IPS-18a (cell line): ENCODE results near the gene RSRC2.
"Not testable (repeated sequence)": the region's sequence is repeated elsewhere in the genome, so short reads cannot be mapped to it uniquely, and the experiment has no call there.

Experiments
- H3K27ac ChIP-seq: one replicate; pipeline ENCODE4 v1.5.1; 2013; ENCODE audit warnings: low read length
- H3K27me3 ChIP-seq: one replicate; pipeline ENCODE4 v1.6.1; 2013; ENCODE audit warnings: mild to moderate bottlenecking, low read length; ENCODE audit not compliant: control insufficient read depth, insufficient read depth
- H3K36me3 ChIP-seq: one replicate; pipeline ENCODE4 v1.6.1; 2013; ENCODE audit warnings: low read depth, low read length; ENCODE audit not compliant: control insufficient read depth
- H3K4me1 ChIP-seq: one replicate; pipeline ENCODE4 v1.6.1; 2013; ENCODE audit warnings: low read depth, low read length; ENCODE audit not compliant: control insufficient read depth
- H3K4me3 ChIP-seq: one replicate; pipeline ENCODE4 v1.5.1; 2013; ENCODE audit warnings: low read length
- H3K9ac ChIP-seq: one replicate; pipeline ENCODE4 v1.6.1; 2013; ENCODE audit warnings: mild to moderate bottlenecking, low read length, moderate library complexity
- H3K9me3 ChIP-seq: one replicate; pipeline ENCODE4 v1.6.1; 2013; ENCODE audit warnings: low read depth, low read length; ENCODE audit not compliant: control insufficient read depth

RSRC2 gene

GRCh38 chr12:122500685-122501488, 25.8 kb downstream of the RSRC2 start, which contains the start of gene ZCCHC8:
TSS of gene ZCCHC8 (minus strand) at chr12:122500932. CDS start at chr12:122500840, 92 bp downstream.
- Histone ChIP-seq H3K4me3 (peak within 1 kb of the TSS; percentile 74), H3K9me3 (no peaks in the 10 kb centered on the region), H3K9ac (peak within 1 kb of the TSS; percentile 88), H3K27me3 (no peaks in the 10 kb centered on the region), H3K4me1 (peaks cover 7% of the 10 kb centered on the region), H3K36me3 (peaks cover 29% of the 10 kb centered on the region), H3K27ac (peak within 1 kb of the TSS; percentile 86)

GRCh38 chr12:122499991-122500684, 26.6 kb downstream of the RSRC2 start:
- H3K4me3 ChIP-seq = peak overlapping the region; percentile 74
- H3K27ac ChIP-seq = peak overlapping the region; percentile 69
- peak overlapping the region; percentile 88 for H3K9ac ChIP-seq
- no peaks in the 10 kb centered on the region for H3K9me3 ChIP-seq
- no peaks in the 10 kb centered on the region for H3K27me3 ChIP-seq
- H3K4me1 ChIP-seq = peaks cover 7% of the 10 kb centered on the region
- peaks cover 23% of the 10 kb centered on the region for H3K36me3 ChIP-seq

GRCh38 chr12:122495258-122495657, 31.5 kb downstream of the RSRC2 start:
- Histone ChIP-seq H3K27ac (no peak overlapping the region), H3K9me3 (no peaks in the 10 kb centered on the region), H3K9ac (no peak overlapping the region), H3K27me3 (no peaks in the 10 kb centered on the region), H3K4me3 (no peak overlapping the region), H3K36me3 (peaks cover 25% of the 10 kb centered on the region), H3K4me1 (no peaks in the 10 kb centered on the region)

GRCh38 chr12:122493222-122493621, 33.5 kb downstream of the RSRC2 start:
- peaks cover 43% of the 10 kb centered on the region for H3K36me3 ChIP-seq

GRCh38 chr12:122491991-122492390, 34.7 kb downstream of the RSRC2 start:
- H3K4me1 ChIP-seq = no peaks in the 10 kb centered on the region
- peaks cover 54% of the 10 kb centered on the region for H3K36me3 ChIP-seq
- H3K4me3 ChIP-seq = no peak overlapping the region
- H3K9me3 ChIP-seq = no peaks in the 10 kb centered on the region
- H3K27me3 ChIP-seq = no peaks in the 10 kb centered on the region
- no peak overlapping the region for H3K27ac ChIP-seq
- no peak overlapping the region for H3K9ac ChIP-seq

More at GRCh38 chr12:122493222-122493621, 33.5 kb downstream of the RSRC2 start:
- H3K9ac ChIP-seq, H3K27me3 ChIP-seq, H3K27ac ChIP-seq, H3K4me3 ChIP-seq, H3K4me1 ChIP-seq, H3K9me3 ChIP-seq: not testable (repeated sequence)

GRCh38 chr12:122489038-122489437, 37.7 kb downstream of the RSRC2 start:
- Histone ChIP-seq H3K9me3 (no peaks in the 10 kb centered on the region), H3K4me3 (no peak overlapping the region), H3K4me1 (no peaks in the 10 kb centered on the region), H3K36me3 (peaks cover 72% of the 10 kb centered on the region), H3K27ac (no peak overlapping the region), H3K9ac (no peak overlapping the region), H3K27me3 (no peaks in the 10 kb centered on the region)

- H3K27me3 ChIP-seq, H3K4me1 ChIP-seq, H3K4me3 ChIP-seq, H3K9ac ChIP-seq, H3K9me3 ChIP-seq, H3K27ac ChIP-seq: not testable (repeated sequence)
- peaks cover 77% of the 10 kb centered on the region for H3K36me3 ChIP-seq
These were observed 38.9 kb downstream of the RSRC2 start for GRCh38 chr12:122487807-122488206.

GRCh38 chr12:122486805-122487426, 39.8 kb downstream of the RSRC2 start:
- H3K4me1 ChIP-seq = no peaks in the 10 kb centered on the region
- no peak overlapping the region for H3K9ac ChIP-seq
- H3K36me3 ChIP-seq = peaks cover 75% of the 10 kb centered on the region
- H3K9me3 ChIP-seq = no peaks in the 10 kb centered on the region
- no peak overlapping the region for H3K4me3 ChIP-seq
- H3K27ac ChIP-seq = no peak overlapping the region
- no peaks in the 10 kb centered on the region for H3K27me3 ChIP-seq

GRCh38 chr12:122486360-122486759, 40.4 kb downstream of the RSRC2 start:
- H3K4me1 ChIP-seq, H3K9me3 ChIP-seq, H3K27me3 ChIP-seq, H3K4me3 ChIP-seq, H3K9ac ChIP-seq, H3K27ac ChIP-seq: not testable (repeated sequence)
- peaks cover 77% of the 10 kb centered on the region for H3K36me3 ChIP-seq

GRCh38 chr12:122484385-122484784, 42.4 kb downstream of the RSRC2 start:
- not testable (repeated sequence) for H3K27me3 ChIP-seq, H3K9me3 ChIP-seq, H3K4me1 ChIP-seq, H3K27ac ChIP-seq, H3K9ac ChIP-seq, H3K4me3 ChIP-seq
- peaks cover 78% of the 10 kb centered on the region for H3K36me3 ChIP-seq

- no peaks in the 10 kb centered on the region for H3K4me1 ChIP-seq
- H3K9me3 ChIP-seq = no peaks in the 10 kb centered on the region
- H3K36me3 ChIP-seq = peaks cover 78% of the 10 kb centered on the region
- H3K27ac ChIP-seq = no peak overlapping the region
- H3K9ac ChIP-seq = no peak overlapping the region
- no peaks in the 10 kb centered on the region for H3K27me3 ChIP-seq
- no peak overlapping the region for H3K4me3 ChIP-seq
These were observed 42.8 kb downstream of the RSRC2 start for GRCh38 chr12:122483969-122484368.
